NCI-H526 treated with DMSO at 0.1 percent for 48 hours (cell line): ENCODE results near the gene PRRT4.
A peak's percentile ranks its signal among the peaks of the same experiment; 100 is the strongest.

Experiments
- DNase-seq: peaks from one replicate; lab custom pipeline; 2025; lab: John Stamatoyannopoulos, UW

PRRT4 gene

GRCh38 chr7:128361411-128362379 is at the start of gene PRRT4:
PRRT4 (minus strand) TSS chr7:128361690.
- DNase-seq, result no peak

GRCh38 chr7:128410451-128410753 is 48.9 kb upstream of the PRRT4 start:
- peak; percentile 62 for DNase-seq

GRCh38 chr7:128409596-128410450 is 48.3 kb upstream of the PRRT4 start, which contains the start of gene IMPDH1:
IMPDH1 (minus strand) TSS chr7:128409982; CDS start chr7:128409901, 81 bp downstream.
- peak; percentile 62 for DNase-seq

GRCh38 chr7:128408709-128409595 is 47.5 kb upstream of the PRRT4 start:
- no peak for DNase-seq

GRCh38 chr7:128407751-128408708 is 46.5 kb upstream of the PRRT4 start:
- no peak for DNase-seq

- no peak for DNase-seq
These were observed 45.7 kb upstream of the PRRT4 start for GRCh38 chr7:128407233-128407589.

GRCh38 chr7:128406314-128407232 is 45.1 kb upstream of the PRRT4 start:
- no peak for DNase-seq

GRCh38 chr7:128405471-128406313 is 44.2 kb upstream of the PRRT4 start:
- no peak for DNase-seq

- DNase-seq, result peak; percentile 28
These were observed 43.5 kb upstream of the PRRT4 start for GRCh38 chr7:128404886-128405470.

GRCh38 chr7:128404143-128404681 is 42.7 kb upstream of the PRRT4 start:
- no peak for DNase-seq

- DNase-seq, result no peak
These were observed 42.2 kb upstream of the PRRT4 start for GRCh38 chr7:128403676-128404075.

- no peak for DNase-seq
These were observed 40.9 kb upstream of the PRRT4 start for GRCh38 chr7:128402356-128402755.

- DNase-seq, result no peak
These were observed 39.1 kb upstream of the PRRT4 start for GRCh38 chr7:128400566-128400965.

- no peak for DNase-seq
These were observed 38.5 kb upstream of the PRRT4 start for GRCh38 chr7:128399991-128400390.

- DNase-seq, result no peak
These were observed 37.3 kb upstream of the PRRT4 start for GRCh38 chr7:128398841-128399135.

GRCh38 chr7:128398016-128398840 is 36.7 kb upstream of the PRRT4 start:
- DNase-seq, result no peak

GRCh38 chr7:128396357-128396756 is 34.9 kb upstream of the PRRT4 start:
- no peak for DNase-seq
